H54 (cell line): ENCODE results near the gene FAM89A.

Source experiments
- DNase-seq: peaks from one replicate; pipeline ENCODE4 v3.0.0; 2011; ENCODE audit warnings: low spot score, mixed read lengths; ENCODE audit not compliant: insufficient read length
- FAIRE-seq: peaks from 3 replicates; lab custom pipeline; 2011; peaks lifted over from hg19 to GRCh38; lab: Jason Lieb, UNC
- POLR2A ChIP-seq: IDR thresholded peaks from 2 replicates; pipeline ENCODE4 v1.6.1; 2011; ENCODE audit warnings: low read depth, mild to moderate bottlenecking, low read length

FAM89A gene

DNA sequence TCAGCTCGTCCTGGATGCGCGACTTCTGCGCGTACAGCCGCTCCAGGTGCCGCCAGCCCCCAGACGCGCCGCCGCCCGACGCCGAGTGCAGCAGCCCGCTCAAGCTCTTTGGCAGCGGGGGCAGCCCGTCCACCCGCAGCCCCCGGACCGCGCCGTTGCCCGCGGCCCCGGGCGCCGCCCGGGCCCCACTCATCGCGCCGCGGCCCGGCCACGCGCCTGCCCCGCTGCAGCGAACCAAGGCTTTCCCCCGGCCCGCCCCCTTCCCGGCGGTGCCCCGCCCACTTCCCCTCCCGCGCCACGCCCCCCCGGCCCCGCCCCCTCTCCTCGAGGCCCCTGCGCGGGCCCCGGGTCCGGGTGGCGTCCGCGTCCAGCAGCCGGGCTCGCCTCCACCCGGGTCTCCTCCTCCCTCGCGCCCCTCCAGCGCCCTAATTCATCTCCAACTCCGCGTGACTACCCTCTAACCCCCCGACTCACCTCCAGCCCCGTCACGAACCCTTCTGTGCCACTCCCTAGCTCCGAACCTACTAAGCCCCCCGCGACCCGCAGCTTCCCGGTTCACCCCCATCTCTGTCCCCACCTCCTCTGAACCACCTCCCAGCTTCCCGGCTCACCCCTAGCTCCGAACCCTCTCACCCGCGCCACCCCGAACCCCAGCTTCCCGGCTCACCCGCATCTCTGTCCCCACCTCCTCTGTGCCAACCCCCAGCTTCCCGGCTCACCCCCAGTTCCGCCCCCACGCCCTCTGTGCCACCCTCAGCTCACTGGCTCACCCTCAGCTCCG is at the start of gene FAM89A:
Gene FAM89A, minus strand, starts transcription at position 236 of the 781 bp plus-strand sequence. Its CDS starts 43 bp downstream, at position 193.
- DNase-seq = peak; percentile 54
- no peak for FAIRE-seq
- TF ChIP-seq POLR2A = peak; percentile 58

DNA sequence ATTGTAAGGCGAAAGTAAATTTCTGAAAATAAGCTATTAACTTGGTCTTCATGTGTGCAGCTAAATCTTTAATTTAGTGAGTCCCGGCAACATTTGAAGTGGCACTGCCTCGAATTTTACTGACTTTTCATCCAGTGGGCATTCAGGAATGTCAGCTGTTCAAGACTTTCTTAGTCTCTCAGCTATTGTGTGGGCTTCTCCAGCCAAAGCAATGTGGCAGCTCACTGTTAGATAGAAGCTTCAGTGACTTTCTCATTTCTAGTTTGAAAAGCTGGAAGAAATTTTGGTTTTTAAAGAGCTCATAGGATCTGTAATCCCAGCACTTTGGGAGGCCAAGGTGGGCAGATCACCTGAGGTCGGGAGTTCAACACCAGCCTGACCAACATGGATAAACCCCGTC is 44.3 kb upstream of the FAM89A start:
- FAIRE-seq (no peak), DNase-seq (no peak)
- no peak for TF ChIP-seq POLR2A

DNA sequence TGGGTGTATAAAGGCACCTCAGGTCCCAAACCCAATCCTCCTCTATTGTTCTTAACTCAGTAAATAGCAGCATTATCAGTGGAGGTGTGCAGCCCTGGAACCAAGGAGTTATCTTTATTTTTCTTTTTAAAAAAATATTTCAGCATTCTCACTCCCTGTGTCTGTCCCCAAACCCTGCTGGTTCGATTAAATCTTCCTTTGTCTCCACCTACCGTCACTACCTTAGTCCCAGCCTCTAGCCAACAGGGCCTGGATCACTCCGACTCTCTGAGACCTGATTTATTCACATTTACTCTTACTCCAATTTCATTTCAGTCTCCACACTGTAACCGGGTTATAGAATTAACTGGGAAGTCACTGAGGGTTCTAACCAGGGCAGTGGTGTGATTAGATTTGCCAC is 39.1 kb upstream of the FAM89A start:
- no peak for TF ChIP-seq POLR2A
- DNase-seq (no peak), FAIRE-seq (no peak)

DNA sequence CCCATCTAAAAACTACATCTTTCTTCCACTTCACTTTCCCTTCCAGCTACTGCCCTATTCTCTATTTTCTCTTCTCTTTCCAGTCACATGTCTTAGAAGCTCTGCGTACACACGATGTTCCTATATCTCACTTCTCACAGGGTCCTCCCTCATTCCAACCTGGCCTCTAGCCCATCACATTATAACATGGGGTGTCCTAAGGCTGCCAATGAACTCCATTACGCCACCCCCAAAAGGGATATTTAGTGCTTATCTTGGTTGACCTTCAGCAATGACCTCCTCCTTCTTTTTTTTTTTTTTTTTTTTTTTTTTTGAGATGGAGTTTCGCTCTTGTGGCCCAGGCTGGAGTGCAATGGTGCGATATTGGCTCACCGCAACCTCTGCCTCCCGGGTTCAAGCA is 38.2 kb upstream of the FAM89A start:
- DNase-seq (no peak), FAIRE-seq (no peak)
- no peak for TF ChIP-seq POLR2A

DNA sequence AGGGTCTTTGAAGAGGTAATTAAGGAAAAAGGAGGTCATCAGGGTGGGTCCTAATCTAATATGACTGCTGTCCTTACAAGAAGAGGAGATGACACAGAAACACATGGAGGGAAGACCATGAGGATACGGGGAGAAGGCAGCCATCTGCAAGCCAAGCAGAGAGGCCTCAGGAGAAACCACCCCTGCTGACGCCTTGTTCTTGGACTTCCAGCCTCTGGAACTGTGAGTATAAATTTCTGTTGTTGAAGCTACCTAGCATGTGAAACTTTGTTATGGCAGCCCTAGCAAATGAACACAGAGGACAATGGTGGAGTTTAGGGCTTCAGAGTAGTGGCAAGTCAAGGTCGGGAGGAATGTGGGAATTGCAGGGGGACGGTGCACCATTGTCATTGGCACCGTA is 36.7 kb upstream of the FAM89A start:
- no peak for FAIRE-seq
- no peak for DNase-seq
- TF ChIP-seq POLR2A = no peak

DNA sequence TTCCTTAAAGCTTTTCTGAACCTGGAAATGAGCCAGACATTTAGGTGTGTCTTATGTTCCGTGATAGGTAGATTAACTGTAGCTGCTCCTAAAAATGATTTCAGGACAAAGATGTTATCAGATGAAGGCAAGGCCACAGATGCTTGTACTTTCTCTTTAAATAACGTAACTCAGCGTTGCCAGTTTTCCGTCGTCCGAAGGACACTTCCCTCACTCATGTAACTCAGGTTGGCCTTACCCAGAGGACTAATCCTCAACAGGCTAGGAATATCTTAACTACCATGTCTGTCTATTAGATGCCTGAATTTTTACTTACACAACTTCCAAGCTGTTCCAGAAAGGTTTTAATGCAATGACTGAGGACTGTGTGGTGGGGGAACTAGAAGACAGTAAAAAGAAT is 35.4 kb upstream of the FAM89A start:
- DNase-seq = no peak
- no peak for TF ChIP-seq POLR2A
- FAIRE-seq = no peak

DNA sequence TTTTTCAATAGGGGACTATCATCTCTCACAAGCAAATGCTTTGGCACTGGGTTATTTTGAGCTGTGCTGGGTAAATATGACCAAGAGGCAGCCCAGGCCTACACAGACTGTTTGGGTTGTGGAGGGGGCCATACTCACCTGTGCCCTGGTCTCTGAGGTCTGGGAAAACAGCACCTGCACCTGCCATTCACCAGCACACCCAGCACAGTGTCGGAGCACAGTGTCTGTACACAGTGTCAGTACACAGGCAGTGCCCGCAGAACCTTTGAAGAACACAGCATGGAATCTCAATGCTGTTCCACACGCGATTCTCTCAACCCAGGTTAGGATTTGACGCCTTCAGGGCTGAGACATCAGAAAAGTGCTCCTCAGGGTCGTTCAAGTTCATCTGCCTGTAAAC is 35.0 kb upstream of the FAM89A start:
- no peak for FAIRE-seq
- no peak for TF ChIP-seq POLR2A

DNA sequence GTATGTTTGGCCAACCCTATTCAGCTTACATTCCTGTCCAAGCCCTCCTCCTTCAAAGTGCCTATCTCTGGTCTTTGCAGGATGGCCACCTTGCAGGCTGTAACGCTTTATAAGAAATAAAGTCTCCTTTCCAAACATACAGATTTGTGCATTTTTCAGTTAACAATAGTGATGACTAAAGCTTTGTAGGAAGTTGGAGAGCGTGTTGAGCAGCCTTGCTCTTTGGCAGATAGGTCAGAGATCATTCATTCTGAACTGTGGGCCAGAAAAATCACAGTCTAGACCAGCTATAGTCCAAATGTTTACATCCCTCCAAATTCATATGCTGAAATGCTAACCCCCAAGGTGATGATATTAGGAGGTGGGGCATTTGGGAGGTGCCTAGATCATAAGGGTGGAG is 34.0 kb upstream of the FAM89A start:
- no peak for TF ChIP-seq POLR2A
- no peak for DNase-seq
- no peak for FAIRE-seq

More for the DNA sequence above, 35.0 kb upstream of the FAM89A start:
- no peak for DNase-seq

DNA sequence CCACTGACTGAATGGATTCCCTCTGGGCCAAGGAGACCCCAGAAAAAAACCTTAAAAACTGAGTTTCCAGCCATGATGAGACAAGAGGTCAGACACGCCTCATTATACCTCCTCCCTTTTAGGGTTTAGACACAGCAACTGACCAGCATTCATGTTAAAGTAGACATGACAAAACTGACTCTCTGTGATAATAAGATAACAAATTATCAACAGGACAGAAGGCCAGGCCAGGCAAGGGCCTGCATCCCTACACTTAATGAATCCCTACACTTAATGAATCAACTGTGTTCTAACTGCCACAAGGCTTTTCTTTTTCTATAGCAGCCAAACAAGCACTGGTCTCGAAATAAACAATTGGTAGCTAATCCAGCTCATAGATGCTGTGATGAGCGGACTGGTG is 33.3 kb upstream of the FAM89A start:
- TF ChIP-seq POLR2A = no peak
- FAIRE-seq (no peak), DNase-seq (no peak)

DNA sequence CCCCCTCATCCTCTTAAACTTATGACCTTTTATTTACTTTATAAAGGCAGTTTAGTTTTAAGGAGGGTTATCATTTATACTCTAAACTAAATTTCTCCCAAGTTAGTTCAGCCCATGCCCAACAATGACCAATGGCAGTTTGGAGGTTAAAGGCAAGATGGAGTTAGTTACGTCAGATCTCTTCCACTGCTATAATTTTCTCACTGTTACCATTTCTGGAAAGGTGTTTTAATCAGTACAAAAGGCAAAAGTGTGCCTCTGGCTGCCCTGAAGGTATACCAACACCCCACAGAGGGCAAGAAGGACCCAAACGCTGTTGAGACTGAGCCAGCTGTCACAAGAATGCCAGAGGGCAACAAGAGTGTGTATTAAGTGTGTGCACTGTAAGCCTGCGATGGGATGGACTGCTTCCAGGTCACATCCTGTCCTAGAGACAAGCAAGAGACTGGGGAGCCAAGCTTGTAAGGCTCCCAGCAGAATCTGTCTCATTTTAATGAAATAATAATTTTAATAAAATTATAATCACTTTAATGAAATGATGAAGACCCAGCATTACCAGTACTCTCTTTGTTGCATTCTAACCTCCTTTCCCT is 32.5 kb upstream of the FAM89A start:
- TF ChIP-seq POLR2A = no peak
- no peak for FAIRE-seq
- DNase-seq = no peak

DNA sequence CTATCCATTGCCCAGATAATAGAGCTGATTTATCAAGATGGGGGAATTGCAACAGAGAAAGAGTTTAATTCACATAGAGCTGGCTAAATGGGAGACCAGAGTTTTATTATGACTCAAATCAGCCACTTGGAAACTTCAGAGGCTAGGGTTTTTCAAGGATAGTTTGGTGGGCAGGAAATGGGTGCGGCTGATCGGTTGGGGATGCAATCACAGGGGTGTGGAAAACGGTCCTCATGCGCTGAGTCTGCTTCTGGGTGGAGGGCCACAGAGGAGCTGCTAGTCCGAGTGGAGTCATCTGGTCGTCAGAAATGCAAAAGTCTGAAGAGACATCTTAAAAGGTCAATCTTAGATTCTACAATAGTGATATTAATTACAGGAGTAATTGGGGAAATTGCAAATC is 32.0 kb upstream of the FAM89A start:
- TF ChIP-seq POLR2A = no peak
- DNase-seq (no peak), FAIRE-seq (no peak)

DNA sequence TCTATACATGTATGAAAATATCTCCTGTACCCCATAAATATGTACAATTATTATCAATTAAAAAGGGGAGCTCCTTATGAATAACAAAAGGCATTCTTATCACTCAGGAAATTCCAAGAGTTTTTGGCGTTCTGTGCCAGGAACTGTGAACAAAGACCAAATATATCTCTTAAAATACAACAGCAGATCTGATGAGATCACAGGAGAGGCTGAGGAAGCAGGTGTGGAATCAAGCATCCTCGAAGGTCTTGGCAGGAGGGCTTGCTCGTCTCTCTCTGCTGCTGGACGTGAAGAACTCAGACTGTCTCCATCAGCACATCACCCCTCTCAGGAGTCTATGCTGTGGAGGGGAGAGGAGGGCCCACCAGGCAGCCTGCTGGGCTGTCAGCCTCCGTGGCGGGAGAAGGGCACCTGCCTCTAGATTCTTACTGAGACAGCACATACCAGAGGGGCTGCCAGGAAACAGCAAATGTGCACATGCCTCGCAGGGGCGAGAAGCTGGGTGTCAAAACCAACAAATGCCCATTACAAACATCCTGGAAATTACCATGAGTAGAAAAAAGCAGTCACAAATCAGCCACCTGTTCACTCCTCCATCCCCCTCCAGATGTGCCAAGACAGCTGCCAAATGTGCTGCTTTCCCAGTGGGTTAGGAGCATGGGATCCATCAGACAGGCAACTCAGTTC is 30.8 kb upstream of the FAM89A start:
- DNase-seq (no peak), FAIRE-seq (no peak)
- TF ChIP-seq POLR2A = no peak

DNA sequence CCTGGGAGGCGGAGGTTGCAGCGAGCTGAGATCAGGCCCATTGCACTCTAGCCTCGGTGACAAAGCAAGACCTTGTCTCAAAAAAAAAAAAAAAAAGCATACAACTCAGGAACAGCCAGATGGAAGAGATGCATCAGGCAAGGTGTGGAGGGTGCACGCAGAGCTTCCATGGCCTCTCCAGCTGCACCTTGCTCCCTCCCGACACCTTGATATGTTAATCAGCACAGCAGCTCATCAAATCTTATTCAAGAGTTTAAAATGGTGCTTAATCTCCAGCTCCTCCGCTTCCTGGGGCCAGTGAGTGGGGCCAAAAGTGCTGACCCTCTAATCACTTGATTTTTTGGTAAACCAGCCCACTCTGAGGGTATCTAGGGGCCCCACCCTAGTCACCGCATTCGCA is 29.3 kb upstream of the FAM89A start:
- DNase-seq (no peak), FAIRE-seq (no peak)
- TF ChIP-seq POLR2A = no peak

DNA sequence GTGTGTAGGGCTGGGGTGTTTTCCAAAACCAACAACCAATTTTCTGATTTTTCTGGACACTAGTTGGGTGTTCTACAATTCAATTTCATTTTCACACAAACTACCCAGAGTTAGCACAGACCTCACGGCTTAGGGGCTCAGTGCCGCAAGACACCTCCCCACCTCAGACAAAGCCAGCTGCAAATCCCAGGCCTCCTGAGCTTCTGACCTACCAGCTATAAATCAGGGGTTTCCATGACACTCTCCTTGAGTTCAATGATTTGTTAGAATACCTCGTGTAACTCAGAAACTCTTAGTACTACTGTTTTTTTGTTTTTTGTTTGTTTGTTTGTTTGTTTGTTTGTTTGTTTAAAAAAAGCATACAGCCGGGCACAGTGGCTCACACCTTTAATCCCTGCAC is 28.7 kb upstream of the FAM89A start:
- no peak for TF ChIP-seq POLR2A
- FAIRE-seq (no peak), DNase-seq (no peak)
